Erythroblast (primary cell): ENCODE measurements around the gene CYP3A5.

ENCODE experiments used
- GATA1 ChIP-seq: IDR thresholded peaks from 2 replicates; pipeline ENCODE4 v1.6.1; 2011; ENCODE audit warnings: low read depth, mild to moderate bottlenecking, control low read depth, low read length, moderate library complexity
- POLR2A ChIP-seq: IDR thresholded peaks from 2 replicates; pipeline ENCODE4 v1.6.1; 2011; ENCODE audit warnings: mild to moderate bottlenecking, low read length

DNA sequence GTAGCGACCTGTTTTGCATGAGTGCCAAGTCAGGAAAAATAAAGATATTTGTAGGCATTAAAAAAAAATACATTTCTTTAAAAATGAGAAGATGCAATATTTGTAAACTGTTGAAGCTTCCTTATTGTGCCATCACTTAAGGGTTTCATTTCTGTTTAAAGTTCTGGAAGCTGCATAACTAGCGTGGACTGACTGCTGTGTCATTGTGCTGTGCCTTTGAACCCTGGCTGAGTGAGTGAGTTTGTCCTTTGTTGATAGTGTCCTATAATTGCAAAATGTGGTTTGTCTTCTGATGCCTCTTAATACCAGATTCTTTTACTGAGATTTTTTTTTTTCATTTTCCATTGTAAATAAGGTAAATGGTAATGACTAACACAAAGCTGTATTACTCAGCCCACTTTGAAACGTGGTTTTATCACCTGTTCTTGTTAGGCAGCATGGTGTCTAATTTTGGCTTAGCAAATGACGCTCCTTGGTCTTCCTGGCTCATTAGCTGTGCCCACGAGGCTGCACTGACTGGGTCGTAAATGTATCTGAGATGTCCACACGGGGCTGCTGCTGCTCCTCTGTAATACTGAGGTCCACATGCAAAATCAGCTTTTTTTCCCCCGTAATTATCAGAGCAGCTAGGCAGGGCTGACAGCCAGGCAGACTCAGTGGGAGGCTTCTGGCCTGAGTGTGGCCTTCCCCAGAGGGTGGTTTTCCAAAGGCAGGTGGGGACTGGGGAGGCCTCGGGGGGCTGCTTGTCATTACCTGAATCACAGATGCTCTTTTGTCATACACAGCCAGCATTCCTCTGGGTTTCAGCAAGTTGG, 48.3 kb downstream of the CYP3A5 start:
- TF ChIP-seq POLR2A (no peak), GATA1 (no peak)
